ENCODE data around the gene AFMID. TPM values are rescaled to one million over a fixed set of nuclear protein-coding genes. Genes with fewer than 3 reads are reported as not detected.
A peak's percentile ranks its signal among the peaks of the same experiment; 100 is the strongest.
"Not testable (repeated sequence)": the region's sequence is repeated elsewhere in the genome, so short reads cannot be mapped to it uniquely, and the experiment has no call there.

AFMID gene, protein sequence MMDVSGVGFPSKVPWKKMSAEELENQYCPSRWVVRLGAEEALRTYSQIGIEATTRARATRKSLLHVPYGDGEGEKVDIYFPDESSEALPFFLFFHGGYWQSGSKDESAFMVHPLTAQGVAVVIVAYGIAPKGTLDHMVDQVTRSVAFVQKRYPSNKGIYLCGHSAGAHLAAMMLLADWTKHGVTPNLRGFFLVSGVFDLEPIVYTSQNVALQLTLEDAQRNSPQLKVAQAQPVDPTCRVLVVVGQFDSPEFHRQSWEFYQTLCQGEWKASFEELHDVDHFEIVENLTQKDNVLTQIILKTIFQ
- 24.1 to 32.3 TPM (median 27.6 TPM) in 3 replicates for total RNA-seq

DNA sequence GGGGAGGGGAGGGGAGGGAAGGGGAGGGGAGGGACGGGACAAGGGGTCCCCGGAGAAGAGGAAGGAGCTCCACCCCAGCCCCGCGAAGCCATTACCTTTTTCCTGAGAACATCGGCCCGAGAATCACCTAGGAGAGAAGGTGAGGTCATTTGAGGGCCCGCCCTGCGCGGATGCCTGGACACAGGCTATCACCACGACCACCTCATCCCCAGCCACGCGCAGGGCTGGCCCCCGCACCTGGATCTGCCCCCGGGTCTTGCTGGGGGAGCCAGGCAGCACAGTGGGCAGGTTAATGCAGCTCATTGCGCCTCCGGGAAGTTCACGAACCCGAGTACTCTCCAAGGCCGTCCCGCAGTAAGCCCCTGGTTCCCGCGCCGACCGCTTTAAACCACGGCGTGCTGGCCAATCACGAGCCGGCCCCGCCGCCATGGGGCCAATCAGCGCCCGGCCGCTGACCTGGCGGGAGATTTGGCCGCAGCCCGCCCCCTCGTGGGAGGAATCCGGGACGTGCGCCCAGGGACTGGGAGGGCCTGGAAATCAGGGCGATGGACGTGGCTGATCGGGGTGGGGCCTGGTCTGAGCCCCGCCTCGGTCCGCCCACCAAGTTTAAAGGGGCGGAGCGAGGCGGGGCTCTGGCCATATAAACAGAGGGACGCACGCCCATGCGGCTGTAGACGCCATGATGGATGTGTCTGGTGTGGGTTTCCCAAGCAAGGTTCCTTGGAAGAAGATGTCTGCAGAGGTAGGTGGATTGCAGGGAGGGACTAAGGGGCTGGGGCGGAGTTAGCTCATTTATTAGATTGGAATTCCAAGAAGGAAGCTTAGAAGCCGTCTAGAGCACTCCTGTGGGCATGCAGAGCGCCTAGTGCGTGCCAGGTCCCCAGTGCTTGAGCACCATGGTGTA is at the start of gene AFMID, which contains the start of gene TK1:
AFMID (plus strand) TSS at position 671 of the 904 bp plus-strand sequence; CDS start at position 680, 9 bp downstream.
TK1 (minus strand) TSS at position 361 of the 904 bp plus-strand sequence; CDS start at position 303, 58 bp downstream.
- DNase-seq (ENCODE audit: low spot score in 2 of 2, unreplicated experiment in 2 of 2): peak; percentile 96 to 100
- TF ChIP-seq, protein P1, sequence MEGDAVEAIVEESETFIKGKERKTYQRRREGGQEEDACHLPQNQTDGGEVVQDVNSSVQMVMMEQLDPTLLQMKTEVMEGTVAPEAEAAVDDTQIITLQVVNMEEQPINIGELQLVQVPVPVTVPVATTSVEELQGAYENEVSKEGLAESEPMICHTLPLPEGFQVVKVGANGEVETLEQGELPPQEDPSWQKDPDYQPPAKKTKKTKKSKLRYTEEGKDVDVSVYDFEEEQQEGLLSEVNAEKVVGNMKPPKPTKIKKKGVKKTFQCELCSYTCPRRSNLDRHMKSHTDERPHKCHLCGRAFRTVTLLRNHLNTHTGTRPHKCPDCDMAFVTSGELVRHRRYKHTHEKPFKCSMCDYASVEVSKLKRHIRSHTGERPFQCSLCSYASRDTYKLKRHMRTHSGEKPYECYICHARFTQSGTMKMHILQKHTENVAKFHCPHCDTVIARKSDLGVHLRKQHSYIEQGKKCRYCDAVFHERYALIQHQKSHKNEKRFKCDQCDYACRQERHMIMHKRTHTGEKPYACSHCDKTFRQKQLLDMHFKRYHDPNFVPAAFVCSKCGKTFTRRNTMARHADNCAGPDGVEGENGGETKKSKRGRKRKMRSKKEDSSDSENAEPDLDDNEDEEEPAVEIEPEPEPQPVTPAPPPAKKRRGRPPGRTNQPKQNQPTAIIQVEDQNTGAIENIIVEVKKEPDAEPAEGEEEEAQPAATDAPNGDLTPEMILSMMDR (IDR thresholded peaks at IDR 0.05; ENCODE audit: unreplicated experiment): peak; percentile 95
- Mint-ChIP-seq H3K9me3 (peaks cover 3% of the 10 kb centered on the region), H3K27ac (peak within 1 kb of the TSS; percentile 83), H3K27me3 (ENCODE audit: low read depth) (no peaks in the 10 kb centered on the region), H3K4me1 (peaks cover 20% of the 10 kb centered on the region), H3K36me3 (peaks cover 17% of the 10 kb centered on the region), H3K4me3 (peak within 1 kb of the TSS; percentile 81)

DNA sequence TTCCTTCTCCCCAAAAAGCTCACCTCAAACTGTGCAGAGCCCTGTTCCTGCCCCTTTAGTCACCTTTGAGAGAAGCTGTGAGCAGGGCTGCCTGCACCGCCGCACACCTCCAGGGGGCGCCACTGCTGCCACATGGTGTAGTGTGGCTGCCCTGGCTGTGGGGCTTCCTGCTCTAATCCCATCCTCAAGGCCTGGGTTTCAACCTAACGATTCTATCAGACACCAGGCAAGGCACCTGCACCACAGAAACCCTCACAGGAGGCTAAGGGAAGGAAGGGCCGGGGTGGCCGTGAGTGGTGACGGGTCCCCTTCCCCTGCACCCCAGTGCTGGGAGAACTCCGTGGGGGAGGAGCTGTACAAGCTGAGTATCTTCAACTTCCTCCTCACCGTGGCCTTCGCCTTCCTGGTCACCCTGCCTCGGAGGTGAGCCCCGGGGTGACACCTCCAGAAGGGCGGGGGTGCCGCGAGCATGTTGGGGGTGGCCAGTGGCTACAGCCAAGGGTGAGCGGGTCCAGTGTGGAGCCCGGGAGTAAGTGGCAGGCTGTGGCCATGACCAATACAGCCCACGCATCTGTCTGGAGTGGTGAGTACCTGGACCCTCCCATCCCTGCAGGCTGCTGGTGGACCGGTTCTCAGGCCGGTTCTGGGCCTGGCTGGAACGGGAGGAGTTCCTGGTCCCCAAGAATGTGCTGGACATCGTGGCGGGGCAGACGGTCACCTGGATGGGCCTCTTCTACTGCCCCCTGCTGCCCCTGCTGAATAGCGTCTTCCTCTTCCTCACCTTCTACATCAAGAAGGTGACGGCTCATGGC is 49.6 kb upstream of the AFMID start:
- Mint-ChIP-seq H3K9me3 (no peaks in the 10 kb centered on the region), H3K27ac (no peak overlapping the region), H3K4me1 (peaks cover 15% of the 10 kb centered on the region), H3K27me3 (ENCODE audit: low read depth) (no peaks in the 10 kb centered on the region), H3K4me3 (no peak overlapping the region), H3K36me3 (no peaks in the 10 kb centered on the region)
- no peak for DNase-seq (ENCODE audit: low spot score in 2 of 2, unreplicated experiment in 2 of 2)
- TF ChIP-seq, protein P1 (IDR thresholded peaks at IDR 0.05; ENCODE audit: unreplicated experiment): peak; percentile 18

DNA sequence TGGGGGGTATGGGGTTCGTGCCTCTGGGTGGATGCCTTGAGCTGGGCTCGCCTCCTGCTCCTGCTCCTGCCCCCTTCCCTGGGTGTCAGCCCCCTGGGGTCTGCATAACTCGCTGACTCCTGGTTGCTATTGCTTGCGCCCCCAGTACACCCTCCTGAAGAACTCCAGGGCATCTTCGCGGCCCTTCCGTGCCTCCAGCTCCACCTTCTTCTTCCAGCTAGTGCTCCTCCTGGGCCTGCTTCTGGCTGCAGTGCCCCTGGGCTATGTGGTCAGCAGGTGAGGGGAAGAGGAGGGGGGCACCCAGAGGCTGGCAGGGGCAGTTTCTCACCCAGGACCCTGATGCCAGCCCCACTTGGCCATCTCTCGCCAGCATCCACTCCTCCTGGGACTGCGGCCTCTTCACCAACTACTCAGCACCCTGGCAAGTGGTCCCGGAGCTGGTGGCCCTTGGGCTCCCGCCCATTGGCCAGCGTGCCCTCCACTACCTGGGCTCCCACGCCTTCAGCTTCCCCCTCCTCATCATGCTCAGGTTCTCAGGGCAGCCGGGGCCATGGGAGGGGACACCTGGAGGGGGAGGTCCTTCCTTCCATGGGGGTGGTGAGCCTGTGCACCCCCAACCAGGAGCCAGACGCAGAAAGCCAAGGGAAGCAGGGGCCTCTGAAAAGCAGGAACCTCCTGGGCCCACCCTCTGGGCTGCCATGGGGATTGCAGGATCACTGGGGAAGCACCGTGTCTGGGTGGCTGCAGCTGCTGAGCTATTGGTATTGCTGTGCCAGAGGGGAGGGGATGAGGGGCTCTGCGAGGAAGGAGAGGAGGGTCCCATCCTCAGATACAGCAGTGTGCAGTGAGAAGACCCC is 48.7 kb upstream of the AFMID start:
- H3K9me3 Mint-ChIP-seq: no peaks in the 10 kb centered on the region
- TF ChIP-seq, protein P1 (IDR thresholded peaks at IDR 0.05; ENCODE audit: unreplicated experiment): no peak
- H3K27ac Mint-ChIP-seq: no peak overlapping the region
- no peaks in the 10 kb centered on the region for H3K27me3 Mint-ChIP-seq (ENCODE audit: low read depth)
- no peaks in the 10 kb centered on the region for H3K36me3 Mint-ChIP-seq
- DNase-seq (ENCODE audit: low spot score in 2 of 2, unreplicated experiment in 2 of 2): no peak
- H3K4me3 Mint-ChIP-seq: no peak overlapping the region
- H3K4me1 Mint-ChIP-seq: peaks cover 13% of the 10 kb centered on the region

DNA sequence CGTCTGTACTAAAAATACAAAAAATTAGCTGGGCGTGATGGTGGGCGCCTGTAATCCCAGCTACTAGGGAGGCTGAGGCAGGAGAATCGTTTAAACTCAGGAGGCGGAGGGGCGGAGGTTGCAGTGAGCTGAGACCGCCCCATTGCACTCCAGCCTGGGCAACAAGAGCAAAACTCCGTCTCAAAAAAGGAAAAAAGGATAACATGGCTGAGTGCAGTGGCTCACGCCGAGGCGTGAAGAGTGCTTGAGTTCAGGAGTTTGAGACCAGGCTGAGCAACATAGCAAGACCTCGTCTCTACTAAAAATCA is 47.3 kb upstream of the AFMID start:
- H3K36me3 Mint-ChIP-seq; DNase-seq (ENCODE audit: low spot score in 2 of 2, unreplicated experiment in 2 of 2); H3K4me3 Mint-ChIP-seq; H3K27me3 Mint-ChIP-seq (ENCODE audit: low read depth); H3K9me3 Mint-ChIP-seq: not testable (repeated sequence)
- H3K27ac Mint-ChIP-seq: peak overlapping the region; percentile 59
- peaks cover 25% of the 10 kb centered on the region for H3K4me1 Mint-ChIP-seq

DNA sequence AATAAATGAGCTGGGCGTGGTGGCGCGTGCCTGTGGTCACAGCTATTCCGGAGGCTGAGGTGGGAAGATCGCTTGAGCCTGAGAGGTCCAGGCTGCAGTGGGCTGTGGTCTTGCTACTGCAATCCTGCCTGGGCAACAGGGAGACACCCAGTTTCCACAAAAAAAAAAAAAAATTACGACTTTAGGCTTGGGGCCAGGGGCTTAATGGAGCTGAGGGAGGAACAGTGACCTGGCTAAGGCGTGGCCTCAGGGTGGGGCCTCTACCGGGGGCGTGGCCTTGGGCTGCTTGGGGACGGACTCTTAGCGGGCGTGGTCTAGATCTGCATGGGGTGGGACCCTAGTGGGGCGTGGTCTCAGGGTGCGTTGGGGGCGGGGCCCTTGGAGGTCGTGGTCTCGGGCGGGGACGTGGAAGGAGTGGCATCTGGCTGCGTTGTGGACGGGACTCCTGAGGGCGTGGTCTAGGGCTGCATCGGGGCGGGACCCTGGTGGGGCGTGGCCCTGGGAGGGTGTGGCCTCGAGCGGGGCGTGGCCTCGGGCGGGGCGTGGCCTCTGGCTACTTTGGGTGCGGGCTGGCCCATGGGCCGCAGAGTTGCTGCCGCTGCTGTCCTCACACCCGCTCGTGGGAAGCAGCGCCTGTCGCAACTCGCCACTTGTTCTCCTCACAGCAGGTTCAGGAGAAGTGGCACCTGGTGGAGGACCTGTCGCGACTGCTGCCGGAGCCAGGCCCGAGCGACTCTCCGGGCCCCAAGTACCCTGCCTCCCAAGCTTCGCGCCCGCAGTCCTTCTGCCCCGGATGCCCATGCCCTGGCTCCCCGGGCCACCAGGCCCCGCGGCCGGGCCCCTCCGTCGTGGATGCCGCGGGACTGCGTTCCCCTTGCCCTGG is 46.8 kb upstream of the AFMID start:
- H3K27ac Mint-ChIP-seq: peak overlapping the region; percentile 78
- H3K9me3 Mint-ChIP-seq: no peaks in the 10 kb centered on the region
- TF ChIP-seq, protein P1 (IDR thresholded peaks at IDR 0.05; ENCODE audit: unreplicated experiment): no peak
- DNase-seq (ENCODE audit: low spot score in 2 of 2, unreplicated experiment in 2 of 2): peak; percentile 51 to 78
- peak overlapping the region; percentile 24 for H3K4me3 Mint-ChIP-seq
- H3K4me1 Mint-ChIP-seq: peaks cover 26% of the 10 kb centered on the region
- no peaks in the 10 kb centered on the region for H3K36me3 Mint-ChIP-seq
- H3K27me3 Mint-ChIP-seq (ENCODE audit: low read depth): no peaks in the 10 kb centered on the region
